Muscle layer of duodenum (tissue), 2 donors: ENCODE data around the gene PRKCSH.

Source experiments
- H3K27ac ChIP-seq: one replicate; pipeline ENCODE4 v1.7.0; 2013; ENCODE audit warnings: mild to moderate bottlenecking, low read length
- H3K27me3 ChIP-seq: one replicate; pipeline ENCODE4 v1.7.0; 2013; ENCODE audit warnings: low read depth, mild to moderate bottlenecking, control low read depth, low read length
- H3K36me3 ChIP-seq, 2 donors: one replicate each; pipeline ENCODE4 v1.7.0; 2013; ENCODE audit warnings: low read length in 2 of 2, control low read depth in 1 of 2, mild to moderate bottlenecking in 1 of 2; ENCODE audit not compliant: insufficient read depth in 2 of 2, control insufficient read depth in 1 of 2
- H3K4me1 ChIP-seq, 2 donors: one replicate each; pipeline ENCODE4 v1.7.0; 2013; ENCODE audit warnings: low read length in 2 of 2, mild to moderate bottlenecking in 2 of 2, control low read depth in 1 of 2, moderate library complexity in 1 of 2; ENCODE audit not compliant: insufficient read depth in 2 of 2, control insufficient read depth in 1 of 2
- H3K4me3 ChIP-seq, 2 donors: one replicate each; pipeline ENCODE4 v1.7.0; 2013; ENCODE audit warnings: low read length in 2 of 2, low read depth in 1 of 2, mild to moderate bottlenecking in 1 of 2
- H3K9me3 ChIP-seq, 2 donors: one replicate each; pipeline ENCODE4 v1.7.0; 2013; ENCODE audit warnings: low read length in 2 of 2, control low read depth in 1 of 2, mild to moderate bottlenecking in 1 of 2; ENCODE audit not compliant: control insufficient read depth in 1 of 2
- donor health status: healthy.

Gene PRKCSH

GRCh38 chr19:11495885-11496284 lies 60.5 kb downstream of the PRKCSH start:
- Histone ChIP-seq H3K27ac (no peak overlapping the region), H3K27me3 (no peaks in the 10 kb centered on the region), H3K4me1 (no peaks in the 10 kb centered on the region), H3K9me3 (no peaks in the 10 kb centered on the region), H3K4me3 (no peak overlapping the region), H3K36me3 (peaks cover 0 to 25% of the 10 kb centered on the region in 2 donors)

GRCh38 chr19:11496391-11497163 lies 61.1 kb downstream of the PRKCSH start:
- Histone ChIP-seq H3K27me3 (no peaks in the 10 kb centered on the region), H3K4me1 (no peaks in the 10 kb centered on the region), H3K36me3 (peaks cover 0 to 20% of the 10 kb centered on the region in 2 donors), H3K4me3 (no peak overlapping the region), H3K9me3 (no peaks in the 10 kb centered on the region), H3K27ac (no peak overlapping the region)

- Histone ChIP-seq H3K4me1 (no peaks in the 10 kb centered on the region), H3K9me3 (no peaks in the 10 kb centered on the region), H3K27ac (no peak overlapping the region), H3K27me3 (no peaks in the 10 kb centered on the region), H3K4me3 (no peak overlapping the region), H3K36me3 (peaks cover 0 to 20% of the 10 kb centered on the region in 2 donors)
Observed at GRCh38 chr19:11499220-11499726, 63.8 kb downstream of the PRKCSH start.

GRCh38 chr19:11499890-11500420 lies 64.5 kb downstream of the PRKCSH start:
- Histone ChIP-seq H3K27ac (no peak overlapping the region), H3K4me1 (peaks cover 0 to 5% of the 10 kb centered on the region in 2 donors), H3K36me3 (peaks cover 0 to 16% of the 10 kb centered on the region in 2 donors), H3K9me3 (no peaks in the 10 kb centered on the region), H3K4me3 (no peak overlapping the region), H3K27me3 (no peaks in the 10 kb centered on the region)
